ENCODE results near the gene PLEKHJ1. TPM values are rescaled to one million over a fixed set of nuclear protein-coding genes. Genes with fewer than 3 reads are reported as not detected.
A peak's percentile ranks its signal among the peaks of the same experiment; 100 is the strongest.

PLEKHJ1 gene, protein sequence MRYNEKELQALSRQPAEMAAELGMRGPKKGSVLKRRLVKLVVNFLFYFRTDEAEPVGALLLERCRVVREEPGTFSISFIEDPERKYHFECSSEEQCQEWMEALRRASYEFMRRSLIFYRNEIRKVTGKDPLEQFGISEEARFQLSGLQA
- 73.7 and 75.9 TPM in 2 replicates for total RNA-seq (2021)
- percentile 66 among the genes with signal in this experiment for Bru-seq, nascent RNA
- percentile 76 among the genes with signal in this experiment for BruChase-seq, experiment 1, labeled RNA remaining after a 2-hour chase
- BruChase-seq, experiment 2, labeled RNA remaining after a 6-hour chase: percentile 81 among the genes with signal in this experiment
- long read RNA-seq, transcript PLEKHJ1-205 (6 exons, 937 nt): minor isoform, 5 of 174 reads
- long read RNA-seq, transcript PLEKHJ1-201 (6 exons, 1,206 nt): major isoform, 126 of 174 reads
- long read RNA-seq, transcript PLEKHJ1-213 (5 exons, 1,092 nt): minor isoform, 5 of 174 reads
- long read RNA-seq, transcript PLEKHJ1-206 (5 exons, 1,311 nt): minor isoform, 13 of 174 reads
- long read RNA-seq, partial matches to known transcripts: 10 of 174 reads
- long read RNA-seq, other reads (novel, unspliced or antisense): 7 of 174 reads

DNA sequence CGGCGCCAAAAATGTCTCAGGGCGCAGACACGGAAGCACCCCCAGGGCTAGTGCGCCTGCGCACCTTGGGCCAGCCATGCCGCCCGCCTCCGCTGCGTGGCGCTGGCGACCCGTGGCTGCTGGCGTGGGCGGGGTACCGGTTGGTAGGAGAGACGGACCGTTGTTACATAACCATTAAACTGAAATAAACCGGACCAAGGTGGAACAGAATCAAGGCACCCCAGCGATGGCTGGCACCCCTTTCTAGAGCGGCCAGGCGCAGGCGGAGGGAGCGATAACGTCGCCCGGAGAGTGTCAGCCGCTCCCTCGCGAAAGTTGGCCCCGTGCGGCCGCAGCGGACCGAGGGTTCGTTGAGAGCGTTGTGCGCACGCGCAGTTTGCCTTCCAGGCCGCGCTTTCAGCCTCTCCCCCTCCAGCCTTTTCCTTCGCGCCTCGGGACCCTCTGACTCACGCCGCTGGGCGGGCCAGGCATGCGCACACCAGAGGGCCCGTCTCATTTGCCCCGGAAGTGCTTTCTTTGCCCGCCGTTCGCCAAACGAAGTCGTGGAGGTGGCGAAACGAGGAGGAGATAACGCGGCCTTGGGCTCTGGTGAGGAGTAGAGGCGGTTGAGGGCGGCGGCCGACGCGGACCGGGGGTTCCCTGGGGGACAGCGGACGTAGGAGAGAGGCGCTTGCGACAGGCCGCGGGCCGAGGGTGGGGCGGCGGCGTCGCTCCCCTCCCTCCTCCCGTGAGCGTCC, at the start of gene PLEKHJ1, which contains the start of gene SF3A2:
Gene PLEKHJ1 (minus strand): TSS at position 16 of the 737 bp plus-strand sequence. CDS start 81 bp downstream, outside the sequence.
Gene SF3A2 (plus strand): TSS at position 511 of the 737 bp plus-strand sequence. CDS start 6,595 bp downstream, outside the sequence.
- H3K27ac ChIP-seq (ENCODE audit: low read depth, low read length, poor library complexity, severe bottlenecking): peak within 1 kb of the TSS; percentile 88
- intact Hi-C loops (cut with micrococcal nuclease; ENCODE audit: unreplicated experiment): loop anchor here (2.0 to 5.0 kb wide), 2 partner anchors 36 to 401 kb away; no protein-coding TSS in a partner anchor
- no peak for TF ChIP-seq EZH2 (IDR thresholded peaks at IDR 0.05; ENCODE audit: borderline replicate concordance, low read depth, low read length, poor library complexity, severe bottlenecking)
- TF ChIP-seq, protein P1, sequence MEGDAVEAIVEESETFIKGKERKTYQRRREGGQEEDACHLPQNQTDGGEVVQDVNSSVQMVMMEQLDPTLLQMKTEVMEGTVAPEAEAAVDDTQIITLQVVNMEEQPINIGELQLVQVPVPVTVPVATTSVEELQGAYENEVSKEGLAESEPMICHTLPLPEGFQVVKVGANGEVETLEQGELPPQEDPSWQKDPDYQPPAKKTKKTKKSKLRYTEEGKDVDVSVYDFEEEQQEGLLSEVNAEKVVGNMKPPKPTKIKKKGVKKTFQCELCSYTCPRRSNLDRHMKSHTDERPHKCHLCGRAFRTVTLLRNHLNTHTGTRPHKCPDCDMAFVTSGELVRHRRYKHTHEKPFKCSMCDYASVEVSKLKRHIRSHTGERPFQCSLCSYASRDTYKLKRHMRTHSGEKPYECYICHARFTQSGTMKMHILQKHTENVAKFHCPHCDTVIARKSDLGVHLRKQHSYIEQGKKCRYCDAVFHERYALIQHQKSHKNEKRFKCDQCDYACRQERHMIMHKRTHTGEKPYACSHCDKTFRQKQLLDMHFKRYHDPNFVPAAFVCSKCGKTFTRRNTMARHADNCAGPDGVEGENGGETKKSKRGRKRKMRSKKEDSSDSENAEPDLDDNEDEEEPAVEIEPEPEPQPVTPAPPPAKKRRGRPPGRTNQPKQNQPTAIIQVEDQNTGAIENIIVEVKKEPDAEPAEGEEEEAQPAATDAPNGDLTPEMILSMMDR (conservative IDR thresholded peaks at IDR 0.05; ENCODE audit: low read depth, low read length): peak; percentile 99
- ChIA-PET CTCF (interaction anchor here (0.7 kb wide), 1 partner anchor 156 kb away, joined by 3 read pairs; no protein-coding TSS in a partner anchor), POLR2A (ENCODE audit: low non-redundant PET) (no interaction called here)
- H3K9me3 ChIP-seq (ENCODE audit: low read depth, low read length, poor library complexity, severe bottlenecking): no peaks in the 10 kb centered on the region
- H3K4me1 ChIP-seq (ENCODE audit: insufficient read depth, low read length, poor library complexity, severe bottlenecking): peaks cover 39% of the 10 kb centered on the region
- BruUV-seq (replicated peaks): no TSS peak
- no peaks in the 10 kb centered on the region for H3K27me3 ChIP-seq (replicated peaks; ENCODE audit: insufficient read depth, low read depth, low read length, poor library complexity)
- DNase-seq (ENCODE audit: low spot score): peak; percentile 99
- peaks cover 40% of the 10 kb centered on the region for H3K36me3 ChIP-seq (ENCODE audit: insufficient read depth, low read length, poor library complexity, severe bottlenecking)
- H3K4me3 ChIP-seq (ENCODE audit: low read depth, low read length, poor library complexity, severe bottlenecking): peak within 1 kb of the TSS; percentile 96

DNA sequence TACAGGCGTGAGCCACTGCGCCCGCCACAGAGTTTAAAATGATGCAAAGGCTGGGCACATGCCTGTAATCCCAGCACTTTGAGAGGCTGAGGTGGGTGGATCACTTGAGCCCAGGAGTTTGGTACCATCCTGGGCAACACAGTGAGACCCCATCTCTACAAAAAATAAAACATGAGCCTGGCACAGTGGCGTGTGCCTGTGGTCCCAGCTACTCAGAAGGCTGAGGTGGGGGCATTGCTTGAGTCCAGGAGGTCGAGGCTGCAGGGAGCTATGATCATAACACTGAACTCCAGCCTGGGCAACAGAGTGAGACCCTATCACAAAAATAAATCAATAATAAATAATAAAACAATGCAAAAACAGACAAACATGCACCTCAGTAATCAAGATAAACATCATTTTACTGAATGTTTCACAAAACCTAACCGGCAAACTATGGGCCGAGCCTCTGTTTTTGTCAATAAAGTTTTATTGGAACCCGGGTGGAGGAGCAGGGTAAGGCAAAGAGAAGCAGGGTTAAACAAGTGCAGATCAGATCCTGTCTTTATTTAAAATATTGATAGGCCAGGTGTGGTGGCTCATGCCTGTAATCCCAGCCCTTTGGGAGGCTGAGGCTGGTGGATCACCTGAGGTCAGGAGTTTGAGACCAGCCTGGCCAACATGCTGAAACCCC, 47.8 kb upstream of the PLEKHJ1 start:
- Histone ChIP-seq H3K27me3 (replicated peaks; ENCODE audit: insufficient read depth, low read depth, low read length, poor library complexity) (peaks cover 7% of the 10 kb centered on the region), H3K4me3 (ENCODE audit: low read depth, low read length, poor library complexity, severe bottlenecking) (no peak overlapping the region), H3K4me1 (ENCODE audit: insufficient read depth, low read length, poor library complexity, severe bottlenecking) (no peaks in the 10 kb centered on the region), H3K27ac (ENCODE audit: low read depth, low read length, poor library complexity, severe bottlenecking) (no peak overlapping the region), H3K36me3 (ENCODE audit: insufficient read depth, low read length, poor library complexity, severe bottlenecking) (no peaks in the 10 kb centered on the region), H3K9me3 (ENCODE audit: low read depth, low read length, poor library complexity, severe bottlenecking) (no peaks in the 10 kb centered on the region)
- ChIA-PET POLR2A (ENCODE audit: low non-redundant PET) (no interaction called here), CTCF (no interaction called here)
- BruUV-seq (replicated peaks): no TSS peak
- intact Hi-C loops (cut with micrococcal nuclease; ENCODE audit: unreplicated experiment): no loop called here
- TF ChIP-seq, protein P1 (conservative IDR thresholded peaks at IDR 0.05; ENCODE audit: low read depth, low read length): no peak
- TF ChIP-seq EZH2 (IDR thresholded peaks at IDR 0.05; ENCODE audit: borderline replicate concordance, low read depth, low read length, poor library complexity, severe bottlenecking): no peak
- no peak for DNase-seq (ENCODE audit: low spot score)

DNA sequence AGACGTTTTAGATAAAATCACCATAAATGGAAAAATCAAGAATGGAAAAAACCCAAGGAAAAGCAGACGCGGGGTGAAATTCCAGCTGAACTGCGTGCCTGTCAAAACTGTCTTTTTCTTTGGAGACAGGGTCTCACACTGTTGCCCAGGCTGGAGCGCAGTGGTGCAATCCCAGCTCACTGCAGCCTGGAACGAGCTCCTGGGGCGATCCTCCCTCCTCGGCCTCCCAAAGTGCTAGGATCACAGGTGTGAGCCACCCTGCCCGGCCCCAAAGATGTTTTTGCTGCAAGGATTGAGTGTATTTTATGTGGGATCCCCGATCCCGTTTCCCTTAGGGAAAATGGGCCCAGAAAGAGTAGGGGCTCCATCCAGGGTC, 46.7 kb upstream of the PLEKHJ1 start:
- no peak overlapping the region for H3K4me3 ChIP-seq (ENCODE audit: low read depth, low read length, poor library complexity, severe bottlenecking)
- POLR2A ChIA-PET (ENCODE audit: low non-redundant PET): no interaction called here

More for the DNA sequence above, 46.7 kb upstream of the PLEKHJ1 start:
- DNase-seq (ENCODE audit: low spot score): no peak
- H3K27me3 ChIP-seq (replicated peaks; ENCODE audit: insufficient read depth, low read depth, low read length, poor library complexity): no peaks in the 10 kb centered on the region
- BruUV-seq (replicated peaks): no TSS peak
- no peak for TF ChIP-seq EZH2 (IDR thresholded peaks at IDR 0.05; ENCODE audit: borderline replicate concordance, low read depth, low read length, poor library complexity, severe bottlenecking)
- TF ChIP-seq, protein P1 (conservative IDR thresholded peaks at IDR 0.05; ENCODE audit: low read depth, low read length): no peak
- intact Hi-C loops (cut with micrococcal nuclease; ENCODE audit: unreplicated experiment): no loop called here
- H3K9me3 ChIP-seq (ENCODE audit: low read depth, low read length, poor library complexity, severe bottlenecking): no peaks in the 10 kb centered on the region
- no peaks in the 10 kb centered on the region for H3K4me1 ChIP-seq (ENCODE audit: insufficient read depth, low read length, poor library complexity, severe bottlenecking)
- CTCF ChIA-PET: interaction anchor here (0.6 kb wide), 1 partner anchor 13 kb away, joined by 3 read pairs; no protein-coding TSS in a partner anchor
- H3K36me3 ChIP-seq (ENCODE audit: insufficient read depth, low read length, poor library complexity, severe bottlenecking): no peaks in the 10 kb centered on the region
- no peak overlapping the region for H3K27ac ChIP-seq (ENCODE audit: low read depth, low read length, poor library complexity, severe bottlenecking)
